GM11168 (cell line): Measurements from ENCODE around the gene TCFL5.

Experiments
- in situ Hi-C: fragments of 300-500 bp; cut with MboI; formaldehyde crosslinking; loops from one replicate; pipeline ENCODE4 v1.12.0; 2022; ENCODE audit warnings: low sequenced_read_pairs; ENCODE audit not compliant: unreplicated experiment

TCFL5 gene

DNA sequence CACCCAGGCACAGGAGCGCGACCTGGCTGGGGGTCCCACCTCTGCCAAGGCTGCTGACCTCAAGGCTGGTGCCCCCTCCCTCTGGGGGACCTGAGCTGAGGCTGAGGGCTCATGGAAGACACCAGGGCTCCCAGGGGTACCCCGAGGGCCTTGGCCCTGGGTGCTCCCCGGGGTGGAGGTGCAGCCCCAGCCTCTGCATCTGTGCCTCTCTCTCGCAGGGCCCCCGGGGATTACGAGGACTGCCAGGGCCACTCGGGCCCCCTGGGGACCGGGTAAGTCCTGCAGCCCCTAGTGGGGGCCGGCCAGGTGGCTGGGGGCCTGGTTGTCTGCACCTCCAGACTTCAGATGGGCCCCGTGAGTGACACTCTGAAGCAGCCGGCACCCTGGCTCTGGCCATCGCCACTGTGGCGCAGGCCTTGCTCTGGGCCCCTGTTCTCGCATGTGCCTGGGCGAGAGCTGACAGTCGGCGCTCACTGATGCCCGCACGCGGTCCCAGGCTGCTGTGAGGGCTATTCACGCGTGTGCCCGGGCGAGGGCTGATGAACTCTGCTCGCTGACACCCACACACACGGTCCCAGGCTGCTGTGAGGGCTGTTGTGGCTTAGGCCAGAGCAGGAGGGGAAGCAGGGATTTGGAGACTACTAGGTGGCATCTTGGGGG, 35.5 kb downstream of the TCFL5 start:
- in situ Hi-C loops = no loop called here

DNA sequence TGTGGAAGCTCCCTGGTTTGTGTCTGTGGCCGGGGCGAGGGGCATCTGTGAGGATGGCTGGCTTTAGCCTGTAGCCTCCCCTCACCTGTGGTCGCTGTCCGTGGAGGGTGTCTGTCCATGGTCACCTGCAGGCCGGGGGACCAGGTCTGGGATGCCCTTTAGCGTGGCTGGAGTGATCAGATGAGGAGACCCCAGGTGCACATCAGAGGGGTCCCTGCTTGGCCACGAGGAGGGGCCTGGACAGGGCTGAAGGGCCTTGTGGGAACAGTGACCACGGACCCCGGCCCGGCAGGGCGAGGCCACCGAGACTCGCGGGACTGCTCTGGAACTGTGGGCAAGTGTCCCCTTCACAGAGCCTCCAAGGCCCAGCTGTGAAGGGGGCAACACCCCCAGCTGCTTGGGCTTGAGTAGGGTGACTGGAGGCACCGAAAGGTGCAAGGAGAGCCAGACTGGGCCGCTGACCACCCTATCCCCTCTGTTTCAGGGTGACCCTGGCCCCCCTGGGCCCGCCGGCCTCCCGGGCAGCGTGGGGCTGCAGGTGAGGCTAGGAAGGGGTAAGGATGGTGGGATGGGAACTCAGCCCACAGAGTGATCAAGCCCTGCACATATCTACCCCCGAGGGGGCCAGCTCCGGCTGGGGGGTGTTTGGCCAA, 36.2 kb downstream of the TCFL5 start:
- in situ Hi-C loops = no loop called here

DNA sequence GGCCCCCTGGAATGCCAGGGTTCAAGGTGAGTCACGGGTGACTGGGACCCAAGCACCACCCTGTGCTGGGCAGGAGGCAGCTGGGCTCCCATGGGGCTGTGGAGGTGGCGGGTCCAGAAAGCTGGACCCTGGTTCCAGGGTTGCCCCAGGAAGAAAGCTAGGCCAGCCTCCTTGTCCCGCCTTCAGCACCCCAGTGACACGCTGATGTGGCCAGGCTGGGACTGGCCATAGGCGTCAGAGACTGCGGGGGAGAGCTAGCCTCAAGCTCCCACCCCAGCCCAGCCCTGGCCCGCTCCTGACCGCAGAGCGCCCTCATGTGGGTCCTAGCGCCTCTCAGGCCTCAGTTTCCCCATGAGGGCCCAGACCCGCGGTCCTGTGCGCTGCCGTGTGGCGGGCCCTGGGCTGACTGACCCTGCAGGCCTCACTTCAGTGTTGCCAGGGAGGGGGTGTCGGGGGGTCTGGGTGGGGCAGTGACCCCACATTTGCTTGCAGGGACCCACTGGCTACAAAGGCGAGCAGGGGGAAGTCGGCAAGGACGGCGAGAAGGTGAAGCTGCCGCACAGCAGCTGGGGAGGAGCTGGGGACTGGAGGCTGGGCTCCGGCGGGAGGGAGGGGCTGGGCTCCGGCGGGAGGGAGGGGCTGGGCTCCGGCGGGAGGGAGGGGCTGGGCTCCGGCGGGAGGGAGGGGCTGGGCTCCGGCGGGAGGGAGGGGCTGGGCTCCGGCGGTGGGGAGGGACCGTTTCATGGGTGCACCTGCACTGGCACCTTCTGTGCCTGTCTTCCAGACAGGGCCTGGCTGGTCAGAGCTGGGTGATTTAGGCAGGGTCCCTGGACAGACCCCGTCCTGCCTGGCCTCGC, 36.9 kb downstream of the TCFL5 start:
- in situ Hi-C loops = no loop called here

DNA sequence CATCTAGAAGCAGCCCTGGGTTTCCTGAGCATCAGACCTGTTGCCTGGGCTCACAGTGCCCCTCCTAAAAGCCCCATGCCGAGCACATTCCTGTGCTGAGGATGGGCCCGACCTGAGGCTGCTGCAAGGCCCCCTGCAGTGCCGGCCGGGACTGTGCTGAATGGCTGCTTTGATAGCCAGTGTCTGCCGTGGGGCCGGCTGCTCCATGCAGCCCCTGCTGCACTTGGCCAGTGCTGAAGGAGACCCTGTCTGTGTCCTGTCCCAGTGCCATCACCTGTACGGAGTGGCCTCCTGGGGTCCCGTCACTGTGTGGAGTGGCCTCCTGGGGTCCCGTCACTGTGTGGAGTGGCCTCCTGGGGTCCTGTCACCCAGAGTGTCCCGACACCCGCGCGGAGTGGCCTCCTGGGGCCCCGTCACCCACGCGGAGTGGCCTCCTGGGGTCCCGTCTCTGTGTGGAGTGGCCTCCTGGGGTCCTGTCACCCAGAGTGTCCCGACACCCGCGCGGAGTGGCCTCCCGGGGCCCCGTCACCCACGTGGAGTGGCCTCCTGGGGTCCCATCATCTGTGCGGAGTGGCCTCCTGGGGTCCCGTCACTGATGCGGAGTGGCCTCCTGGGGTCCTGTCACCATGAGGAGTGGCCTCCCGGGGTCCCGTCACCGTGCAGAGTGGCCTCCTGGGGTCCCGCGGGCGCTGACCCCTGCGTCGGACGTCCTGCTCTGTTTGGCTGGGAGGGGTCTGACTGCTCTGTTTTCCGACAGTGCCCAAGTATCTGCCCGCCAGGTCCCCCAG, 37.7 kb downstream of the TCFL5 start:
- in situ Hi-C loops = no loop called here

DNA sequence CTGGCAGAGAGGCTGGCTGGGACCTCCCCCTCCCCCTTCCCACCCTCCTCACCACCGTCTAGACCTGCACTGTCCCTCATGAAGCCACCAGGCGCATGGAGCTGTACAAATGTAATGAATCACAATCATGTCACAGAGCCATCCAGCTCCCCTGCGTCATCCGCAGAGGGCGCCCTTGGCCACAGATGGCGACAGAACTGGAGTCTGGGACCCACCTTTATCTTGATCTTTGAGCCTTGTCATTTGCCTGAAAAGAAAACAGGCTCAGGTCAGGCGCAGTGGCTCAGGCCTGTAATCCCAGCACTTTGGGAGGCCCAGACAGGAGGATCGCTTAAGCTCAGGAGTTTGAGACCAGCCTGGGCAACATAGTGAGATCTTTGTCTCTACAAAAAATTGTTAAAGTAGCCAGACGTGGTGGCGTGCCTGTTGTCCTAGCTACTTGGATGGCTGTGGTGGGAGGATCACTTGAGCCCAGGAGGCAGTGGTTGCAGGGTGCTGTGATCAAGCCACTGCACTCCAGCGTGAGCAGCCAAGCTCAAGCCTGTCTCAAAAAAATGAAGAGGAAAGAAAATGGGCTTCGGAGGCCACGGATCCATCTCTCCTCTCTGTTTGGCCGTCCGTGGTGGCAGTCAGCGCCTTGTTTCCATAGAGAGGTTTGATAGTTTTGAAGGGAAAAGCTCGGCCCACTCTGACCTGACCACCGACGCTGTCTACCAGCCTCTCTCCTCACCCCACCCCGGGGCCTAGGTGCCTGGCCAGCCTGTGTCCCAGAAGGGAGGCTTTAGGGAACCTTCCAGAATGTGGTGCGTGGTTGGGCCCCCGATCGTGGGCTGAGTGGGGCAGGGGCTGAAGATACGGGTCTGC, 38.6 kb downstream of the TCFL5 start:
- in situ Hi-C loops = no loop called here

DNA sequence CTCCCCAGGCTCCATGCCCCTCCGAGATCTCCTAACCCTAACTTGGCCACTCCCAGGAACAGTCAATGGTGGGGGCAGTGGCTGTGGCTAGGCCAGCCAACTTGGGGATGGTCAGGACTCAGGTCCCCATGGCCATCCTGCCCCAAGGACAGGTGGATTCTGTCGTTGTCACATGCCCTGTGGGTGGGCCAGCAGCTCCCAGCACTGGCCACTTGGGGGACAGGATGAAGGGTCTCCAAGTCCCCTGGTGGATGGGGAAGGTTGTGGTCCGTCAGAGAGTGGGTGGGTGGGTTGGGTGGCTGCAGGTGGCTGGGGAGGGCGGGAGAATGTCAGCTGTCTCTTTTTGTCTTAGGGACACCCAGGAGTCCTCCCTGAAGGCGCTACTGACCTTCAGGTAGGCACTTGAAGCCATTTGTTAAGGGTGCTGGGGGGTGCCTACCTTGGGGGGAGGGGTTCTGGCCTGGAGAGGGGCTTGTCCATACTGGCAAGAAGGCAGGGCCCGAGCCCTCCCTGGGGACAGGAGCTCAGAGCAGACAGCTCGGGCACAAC, 39.3 kb downstream of the TCFL5 start:
- in situ Hi-C loops = no loop called here

DNA sequence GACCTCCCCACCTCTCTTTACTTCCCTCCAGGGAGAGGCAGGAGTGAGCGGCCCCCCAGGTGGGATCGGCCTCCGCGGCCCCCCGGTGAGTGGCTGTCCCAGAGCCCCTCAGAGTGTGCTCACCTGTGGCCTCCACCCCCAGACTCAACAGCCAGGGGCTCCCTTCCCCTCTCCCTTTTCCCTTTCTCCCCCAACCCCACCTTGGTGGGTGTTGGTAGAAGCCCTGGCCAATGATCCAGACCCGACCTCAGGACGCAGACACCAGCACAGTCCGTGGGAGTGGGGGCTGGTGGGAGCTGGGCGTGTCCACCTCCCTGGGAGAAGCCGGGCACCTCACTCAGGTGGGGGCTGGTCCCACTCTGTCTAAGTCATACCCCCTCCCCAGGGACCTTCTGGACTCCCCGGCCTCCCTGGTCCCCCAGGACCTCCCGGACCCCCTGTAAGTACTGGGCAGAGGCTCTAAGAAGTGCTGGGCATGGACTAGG, 39.9 kb downstream of the TCFL5 start:
- in situ Hi-C loops = no loop called here

DNA sequence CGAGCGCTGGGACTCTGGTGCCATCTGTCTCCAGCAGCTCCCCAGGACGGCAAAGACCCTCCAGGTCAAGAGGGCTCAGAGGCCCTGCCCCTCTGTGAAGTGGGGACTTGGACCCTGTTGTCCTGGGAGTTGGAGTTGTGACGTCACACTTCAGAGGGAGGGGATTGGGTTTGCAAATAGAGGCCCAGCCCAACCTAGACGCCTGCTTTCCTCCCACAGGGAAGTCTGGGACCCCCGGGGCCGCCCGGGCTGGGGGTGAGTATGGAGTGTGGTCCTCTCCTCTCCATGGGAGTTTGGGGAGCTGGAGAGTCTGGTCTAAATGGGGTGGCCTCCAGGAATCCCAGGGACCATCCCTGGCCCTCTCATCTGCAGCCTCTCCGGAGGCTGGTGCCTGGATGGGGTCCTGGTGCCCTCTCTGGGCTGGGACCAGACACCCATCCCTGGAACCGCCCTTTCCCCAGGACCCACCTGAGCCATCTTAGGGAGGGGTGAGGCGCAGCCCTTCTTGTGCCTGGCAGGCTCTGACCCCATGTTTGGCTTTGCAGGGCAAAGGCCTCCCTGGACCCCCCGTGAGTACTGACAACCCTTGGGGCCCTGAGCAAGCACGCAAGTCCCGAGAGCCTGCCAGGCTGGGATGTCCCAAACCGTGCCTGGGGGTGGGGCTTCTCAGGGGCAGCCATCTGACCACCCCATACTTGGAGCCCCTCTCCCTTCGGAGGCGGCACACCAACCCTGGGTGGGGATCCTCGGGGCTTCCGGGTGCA, 40.5 kb downstream of the TCFL5 start:
- in situ Hi-C loops = no loop called here

DNA sequence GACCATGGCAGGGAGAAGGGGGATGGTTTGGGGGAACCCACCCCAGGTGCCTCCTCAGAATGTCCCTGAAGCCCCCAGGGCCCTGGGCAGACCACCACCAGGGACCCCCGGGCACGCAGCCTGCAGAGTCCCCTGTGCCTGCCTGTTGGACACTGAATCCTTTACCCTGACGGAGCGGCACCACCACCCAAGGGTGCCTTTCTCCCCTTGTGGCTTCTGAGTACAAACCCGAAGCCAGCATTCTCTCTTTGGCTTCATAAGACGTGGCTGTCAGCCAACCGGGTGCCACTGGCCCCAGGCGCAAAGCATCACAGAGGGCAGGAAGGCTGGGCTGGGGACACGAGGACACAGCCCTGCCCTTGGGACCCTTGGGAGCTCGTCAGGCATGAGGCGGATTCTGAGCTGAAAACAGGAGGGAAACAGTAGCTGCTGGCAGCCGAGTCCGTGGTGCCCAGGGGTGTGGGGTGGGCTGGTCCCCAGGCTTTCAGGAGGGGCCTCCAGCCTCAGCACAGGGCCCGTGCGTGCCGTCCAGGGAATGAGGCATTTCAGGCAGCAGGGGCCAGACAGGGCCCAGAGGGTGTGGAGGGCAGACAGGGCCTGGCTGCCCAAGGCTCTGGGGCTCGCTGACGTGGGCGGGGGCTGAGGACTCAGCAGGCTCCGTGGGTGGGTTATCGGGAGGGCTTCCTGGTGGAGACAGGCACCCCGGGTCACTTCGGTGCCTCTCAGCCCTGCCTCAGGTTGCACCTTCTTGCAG, 41.2 kb downstream of the TCFL5 start:
- in situ Hi-C loops = no loop called here

DNA sequence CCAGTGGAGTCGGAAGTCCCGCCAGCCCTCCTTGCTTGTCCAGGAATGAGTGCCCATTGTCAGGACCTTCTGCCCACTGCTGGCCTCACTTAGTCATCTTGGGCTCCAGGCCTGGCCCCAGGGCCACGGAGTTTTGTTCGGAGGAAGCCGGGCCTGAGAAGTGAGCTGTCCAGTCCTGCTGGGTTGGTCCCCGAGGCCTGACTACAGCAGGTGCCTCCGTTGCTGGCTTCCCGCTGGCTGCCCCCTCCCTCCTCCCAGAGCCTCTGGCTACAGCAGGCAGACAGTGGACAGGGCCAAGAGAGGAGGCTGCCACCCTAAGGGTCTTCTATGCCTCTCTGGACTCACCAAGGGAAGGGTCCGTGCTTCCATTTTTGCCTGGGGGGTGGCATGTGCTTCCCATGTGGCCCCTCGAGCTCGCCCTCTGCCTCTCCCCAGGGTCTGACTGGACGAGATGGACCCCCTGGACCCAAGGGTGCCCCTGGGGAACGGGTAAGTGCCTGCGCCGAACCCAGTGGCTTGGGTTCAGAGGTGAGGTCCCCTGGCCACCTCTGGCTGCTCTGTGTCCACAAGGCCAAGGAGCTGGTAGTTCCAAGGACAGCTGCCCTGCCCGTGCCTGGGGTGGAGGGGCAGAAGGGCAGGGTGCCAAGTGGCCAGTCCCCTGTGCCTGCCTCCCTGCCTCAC, 42.0 kb downstream of the TCFL5 start:
- in situ Hi-C loops = no loop called here

DNA sequence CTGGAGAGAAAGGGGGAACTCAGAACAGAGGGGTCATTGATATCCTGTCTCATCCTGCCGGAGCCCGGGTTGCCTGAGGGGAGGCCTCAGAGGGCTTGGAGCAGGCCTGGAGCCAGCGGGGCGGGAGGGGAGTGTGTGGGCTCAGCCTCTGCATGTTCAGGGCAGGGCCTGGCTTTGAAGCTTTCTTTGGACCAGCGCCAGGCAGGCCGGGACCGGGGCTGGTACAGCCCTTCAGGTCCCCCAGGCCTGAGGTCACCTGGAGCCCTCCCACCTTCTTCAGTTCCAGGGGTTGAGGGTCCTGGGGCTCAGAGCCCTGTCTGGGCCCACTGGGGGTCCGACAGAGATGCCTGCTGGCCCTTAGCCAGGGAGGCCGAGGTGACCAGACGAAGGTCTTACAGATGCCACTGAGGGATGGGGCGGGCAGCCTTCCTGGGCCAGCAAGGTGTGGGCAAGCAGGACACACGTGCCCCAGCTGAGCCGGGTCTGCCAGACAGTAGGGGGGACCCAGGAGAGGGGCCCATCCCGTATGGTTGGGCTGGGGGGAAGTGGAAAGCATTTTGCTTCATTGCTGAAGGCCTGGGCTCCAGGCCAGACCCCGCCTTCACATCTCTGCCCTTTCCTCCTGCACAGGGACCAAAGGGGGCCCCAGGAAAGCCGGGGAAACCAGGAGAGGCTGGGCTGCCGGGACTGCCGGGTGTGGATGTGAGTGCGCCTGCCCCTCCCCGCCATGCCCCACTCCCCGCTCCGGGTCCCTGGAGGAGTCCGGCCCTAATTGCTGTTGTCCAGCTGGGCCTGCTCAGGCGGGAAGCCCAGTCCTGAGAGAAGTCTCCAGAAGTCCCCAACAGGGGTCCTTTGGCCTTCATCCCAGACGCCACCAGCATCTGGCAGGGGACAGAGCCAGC, 42.8 kb downstream of the TCFL5 start:
- in situ Hi-C loops = no loop called here

DNA sequence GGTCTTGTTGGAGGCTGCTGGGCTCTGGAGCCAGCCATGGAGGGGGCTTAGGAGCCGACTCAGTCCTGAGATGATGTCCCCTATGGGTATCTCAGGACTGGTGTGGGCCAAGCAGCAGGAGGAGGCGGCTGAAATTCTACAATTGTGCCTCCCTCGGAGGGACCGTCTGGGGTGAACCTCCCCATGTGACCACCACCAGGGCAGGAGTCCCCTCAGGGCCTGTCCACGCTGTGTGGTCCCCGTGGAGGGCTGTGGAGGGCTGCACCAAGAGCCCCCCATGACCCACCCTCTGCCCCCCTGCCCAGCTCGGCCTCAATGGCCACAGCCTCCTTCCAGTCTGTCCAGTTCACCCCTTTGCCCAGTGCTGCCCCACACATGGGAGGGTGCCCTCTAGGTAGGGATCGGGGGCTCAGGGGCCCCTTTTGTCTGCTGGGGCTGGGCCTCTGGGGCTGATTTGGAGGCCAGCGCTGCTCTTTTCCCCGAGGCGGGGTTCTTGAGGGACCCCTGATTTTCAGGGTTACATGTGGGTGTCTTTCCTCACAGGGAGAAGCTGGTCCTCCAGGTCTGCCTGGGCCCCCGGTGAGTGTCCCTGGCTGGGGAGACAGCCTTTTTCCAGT, 43.5 kb downstream of the TCFL5 start:
- in situ Hi-C loops = no loop called here

DNA sequence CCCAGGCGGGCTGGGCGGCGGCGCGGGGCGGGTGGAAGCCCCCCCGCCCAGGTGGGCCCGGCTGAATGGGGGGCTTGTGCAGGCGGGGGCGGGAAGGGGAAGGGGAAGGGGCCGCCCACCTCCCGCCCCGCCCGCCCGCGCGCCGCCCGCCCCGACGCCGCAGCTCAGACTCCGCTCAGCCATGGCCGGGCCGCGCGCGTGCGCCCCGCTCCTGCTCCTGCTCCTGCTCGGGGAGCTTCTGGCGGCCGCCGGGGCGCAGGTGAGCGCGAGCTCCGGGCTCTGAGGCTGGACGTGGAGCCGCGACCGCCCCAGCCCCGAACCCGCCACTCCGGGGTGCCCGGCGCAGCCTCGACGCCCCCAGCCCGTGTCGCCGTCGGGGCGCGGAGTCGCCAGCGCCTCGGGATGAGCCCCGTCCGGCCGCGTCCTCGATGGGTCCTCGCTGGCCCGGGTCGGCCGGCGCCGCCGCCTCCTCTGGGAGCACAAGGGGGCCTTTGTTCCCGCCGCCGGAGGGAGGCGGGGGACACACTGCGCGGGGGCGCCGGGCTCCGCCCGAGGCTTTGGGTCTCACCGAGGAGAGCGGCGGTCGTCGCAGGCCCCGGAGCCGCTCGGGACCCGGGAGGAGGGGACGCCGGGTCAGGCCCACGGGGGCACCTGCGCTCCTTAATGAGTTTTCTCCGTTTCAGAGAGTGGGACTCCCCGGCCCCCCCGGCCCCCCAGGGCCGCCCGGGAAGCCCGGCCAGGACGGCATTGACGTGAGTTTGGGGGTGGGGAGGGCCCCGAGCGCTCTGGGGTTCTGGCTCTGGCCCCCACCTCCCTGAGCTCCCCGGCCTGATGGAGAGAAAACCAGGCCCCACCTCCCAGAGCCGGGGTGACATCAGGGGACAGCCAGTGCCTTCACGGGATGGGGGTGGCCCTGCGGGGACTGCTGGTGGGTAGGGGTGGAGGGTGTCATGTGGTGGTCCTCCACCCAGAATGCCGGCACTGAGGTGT, 44.4 kb downstream of the TCFL5 start, which contains the start of gene COL9A3:
COL9A3 (plus strand) TSS at position 167 of the 990 bp plus-strand sequence; CDS start at position 182, 15 bp downstream.
- in situ Hi-C loops = no loop called here

DNA sequence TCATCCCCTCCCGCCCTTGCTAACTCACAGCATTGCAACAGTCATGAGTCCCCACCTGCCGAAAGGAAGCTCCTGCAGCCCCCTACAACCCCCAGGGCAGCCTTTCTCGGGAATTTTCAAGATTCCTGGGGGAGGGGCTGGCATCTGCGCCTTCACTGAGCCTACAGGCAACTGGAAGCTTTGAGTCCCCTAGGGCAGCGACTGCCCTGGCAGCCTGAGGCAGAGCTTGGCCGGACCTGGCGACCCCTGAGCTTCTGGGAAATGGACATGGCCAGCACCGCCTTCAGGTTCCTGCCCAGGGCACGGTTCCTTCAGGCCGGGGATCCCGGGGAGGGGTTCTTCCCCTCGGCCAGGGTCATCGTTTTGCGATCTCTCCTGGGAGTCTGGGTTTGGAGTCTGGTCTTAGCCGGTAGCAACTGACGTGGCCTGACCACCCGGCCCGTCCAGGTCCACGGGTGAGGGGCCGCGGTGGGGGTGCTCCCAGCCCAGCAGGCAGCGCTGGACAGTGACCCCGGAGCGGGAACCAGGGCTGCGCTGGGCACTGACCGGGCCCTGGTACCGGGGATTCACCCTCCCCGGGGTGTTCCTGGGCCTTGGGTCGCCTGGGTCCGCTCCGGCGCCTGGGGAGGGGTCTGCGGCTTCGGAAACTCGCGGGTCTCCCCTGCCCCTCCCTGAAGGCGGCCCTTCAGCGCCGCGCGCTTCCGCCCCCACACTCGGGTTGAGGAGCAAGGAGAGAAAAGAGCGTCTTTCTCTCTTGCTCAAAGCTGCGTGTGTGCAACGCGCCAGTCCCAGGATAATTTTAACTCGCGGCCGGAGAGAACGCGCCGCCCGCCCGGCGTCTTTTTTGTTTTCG, 45.4 kb downstream of the TCFL5 start:
- in situ Hi-C loops = no loop called here
